HCT116 (cell line): Measurements from ENCODE around the gene LRRC46. TPM values are rescaled to one million over a fixed set of nuclear protein-coding genes. Genes with fewer than 3 reads are reported as not detected.

Experiments used
- ATAC-seq: fragments of 200-7000 bp; cut with Tn5 transposase; 2 replicates; pipeline ENCODE4 v1.9.1; 2020; ENCODE audit warnings: mild to moderate bottlenecking, moderate library complexity
- BruUV-seq: library from RNA; stranded (reverse); fragments of 400-500 nt; replicated peaks from 2 replicates; lab custom pipeline; 2021; lab: Mats Ljungman, UMichigan
- CTCF ChIA-PET: fragments of 300-600 bp; sonication (Branson Sonifier 250); formaldehyde crosslinking; loops from one replicate; lab custom pipeline; 2021; ENCODE audit warnings: antibody characterized with exemption; lab: Charles Lee
- POLR2A ChIA-PET: fragments of 300-600, 350-600 bp; sonication (Branson Sonifier 250); formaldehyde crosslinking; loops from one replicate; lab custom pipeline; 2021; ENCODE audit warnings: antibody characterized with exemption; lab: Charles Lee
- RAD21 ChIA-PET, 2 experiments: fragments of 300-600 bp; sonication (Branson Sonifier 250); formaldehyde crosslinking; loops; one replicate each; lab custom pipeline; 2023; ENCODE audit warnings: low total read pairs in 2 of 2; ENCODE audit not compliant: uncharacterized antibody in 2 of 2, unreplicated experiment in 2 of 2, low non-redundant PET in 1 of 2; lab: Charles Lee
- DNase-seq: peaks from one replicate; pipeline ENCODE4 v3.0.0-alpha.2; 2010; ENCODE audit warnings: low read depth, low spot score
- H2AFZ ChIP-seq: fragments of 200-600 bp; shearing (Covaris generic), sonication (generic); 2 replicates; pipeline ENCODE4 v1.6.1; 2017; ENCODE audit warnings: low read depth, mixed run types, mixed read lengths, antibody characterized with exemption, low read length; ENCODE audit not compliant: poor library complexity, severe bottlenecking
- H3K27ac ChIP-seq: 2 replicates; pipeline ENCODE4 v1.5.1; 2012; ENCODE audit warnings: low read depth, low read length
- H3K27me3 ChIP-seq: fragments of 200-600 bp; sonication (generic); 2 replicates; pipeline ENCODE4 v1.6.1; 2016; ENCODE audit warnings: mixed run types, low read length, mixed read lengths; ENCODE audit not compliant: insufficient read depth
- H3K36me3 ChIP-seq, 2 experiments: fragments of 200-500 bp in 1 of 2; fragments of 200-600 bp in 1 of 2; sonication (Bioruptor generic) in 1 of 2; sonication (generic) in 1 of 2; 2 replicates each; pipeline versions ENCODE4 v1.5.1 to v1.6.1; 2014 to 2016; ENCODE audit warnings: low read length in 2 of 2, inconsistent platforms in 1 of 2, mixed read lengths in 1 of 2, mixed run types in 1 of 2; ENCODE audit not compliant: insufficient read depth in 2 of 2, control insufficient read depth in 1 of 2
- H3K4me1 ChIP-seq, 2 experiments: fragments of 200-600 bp in 1 of 2; sonication (generic) in 1 of 2; 2 replicates each; pipeline versions ENCODE4 v1.5.1 to v1.6.1; 2012 to 2017; ENCODE audit warnings: low read length in 2 of 2, inconsistent platforms in 1 of 2, mild to moderate bottlenecking in 1 of 2, mixed read lengths in 1 of 2, mixed run types in 1 of 2, moderate library complexity in 1 of 2; ENCODE audit not compliant: insufficient read depth in 2 of 2, control insufficient read depth in 1 of 2
- H3K4me2 ChIP-seq: fragments of 200-600 bp; sonication (generic); 2 replicates; pipeline ENCODE4 v1.6.1; 2017; ENCODE audit warnings: mixed run types, low read length, mixed read lengths
- H3K4me3 ChIP-seq, 2 experiments: fragments of 200-600 bp in 1 of 2; sonication (generic) in 1 of 2; replicated peaks in 1 of 2; 2 replicates each; pipeline ENCODE4 v1.5.1; 2011 to 2016; ENCODE audit warnings: low read length in 2 of 2, control low read depth in 1 of 2, low read depth in 1 of 2, mild to moderate bottlenecking in 1 of 2, mixed read lengths in 1 of 2, mixed run types in 1 of 2
- H3K79me2 ChIP-seq: fragments of 200-600 bp; sonication (generic); 2 replicates; pipeline ENCODE4 v1.6.1; 2017; ENCODE audit warnings: mild to moderate bottlenecking, mixed run types, low read length, moderate library complexity, mixed read lengths; ENCODE audit not compliant: insufficient read depth
- H3K9ac ChIP-seq: fragments of 200-600 bp; sonication (generic); 2 replicates; pipeline ENCODE4 v1.6.1; 2016; ENCODE audit warnings: low read length, mixed read lengths
- H3K9me2 ChIP-seq: fragments of 200-600 bp; sonication (generic), shearing (Covaris generic); 2 replicates; pipeline ENCODE4 v1.6.1; 2017; ENCODE audit warnings: mixed run types, mild to moderate bottlenecking, moderate library complexity; ENCODE audit not compliant: insufficient read depth
- H3K9me3 ChIP-seq, 2 experiments: fragments of 200-500 bp in 1 of 2; fragments of 200-600 bp in 1 of 2; sonication (Bioruptor generic) in 1 of 2; sonication (generic) in 1 of 2; 2 replicates each; pipeline ENCODE4 v1.6.1; 2014 to 2017; ENCODE audit warnings: low read length in 2 of 2, mixed read lengths in 2 of 2, inconsistent platforms in 1 of 2, low read depth in 1 of 2, mild to moderate bottlenecking in 1 of 2, mixed run types in 1 of 2, moderate library complexity in 1 of 2; ENCODE audit not compliant: control insufficient read depth in 1 of 2, insufficient read depth in 1 of 2
- H4K20me1 ChIP-seq: fragments of 200-600 bp; sonication (generic), shearing (Covaris generic); 2 replicates; pipeline ENCODE4 v1.6.1; 2017; ENCODE audit warnings: mixed run types, mild to moderate bottlenecking, moderate library complexity; ENCODE audit not compliant: insufficient read depth
- CBX3 ChIP-seq: IDR thresholded peaks from 2 replicates; pipeline ENCODE4 v1.6.1; 2012; ENCODE audit warnings: low read depth
- ELF1 ChIP-seq: IDR thresholded peaks from 2 replicates; pipeline ENCODE4 v1.6.1; 2012; ENCODE audit warnings: low read depth, borderline replicate concordance
- EZH2 ChIP-seq: fragments of 200-600 bp; sonication (generic); IDR thresholded peaks from 2 replicates; pipeline ENCODE4 v1.6.1; 2017; ENCODE audit warnings: antibody characterized with exemption, mixed run types
- EZH2phosphoT487 ChIP-seq: fragments of 200-600 bp; IDR thresholded peaks from 2 replicates; pipeline ENCODE4 v1.6.1; 2018; ENCODE audit warnings: antibody characterized with exemption, borderline replicate concordance
- FOSL1 ChIP-seq: IDR thresholded peaks from 2 replicates; pipeline ENCODE4 v1.6.1; 2012; ENCODE audit warnings: low read depth
- JUND ChIP-seq: IDR thresholded peaks from 2 replicates; pipeline ENCODE4 v1.6.1; 2012
- POLR2A ChIP-seq: IDR thresholded peaks from 2 replicates; pipeline ENCODE4 v1.7.0; 2011; ENCODE audit warnings: borderline replicate concordance; ENCODE audit not compliant: insufficient read depth, insufficient read length; ENCODE audit errors: extremely low read depth
- RAD21 ChIP-seq: IDR thresholded peaks from 2 replicates; pipeline ENCODE4 v1.6.1; 2012; ENCODE audit warnings: low read depth, mild to moderate bottlenecking
- SIN3A ChIP-seq: IDR thresholded peaks from 2 replicates; pipeline ENCODE4 v1.6.1; 2012; ENCODE audit warnings: low read depth
- SP1 ChIP-seq: IDR thresholded peaks from 2 replicates; pipeline ENCODE4 v1.6.1; 2012; ENCODE audit warnings: low read depth
- SRF ChIP-seq: IDR thresholded peaks from 2 replicates; pipeline ENCODE4 v1.6.1; 2012; ENCODE audit warnings: low read depth
- TCF7L2 ChIP-seq: IDR thresholded peaks from 2 replicates; pipeline ENCODE4 v1.7.0; 2011; ENCODE audit warnings: borderline replicate concordance, inconsistent platforms; ENCODE audit not compliant: insufficient read depth, insufficient read length; ENCODE audit errors: extremely low read depth
- YY1 ChIP-seq: IDR thresholded peaks from 2 replicates; pipeline ENCODE4 v1.6.1; 2011; ENCODE audit warnings: low read length, low read depth, moderate library complexity, mild to moderate bottlenecking; ENCODE audit not compliant: insufficient replicate concordance; ENCODE audit errors: extremely low read depth
- ZBTB33 ChIP-seq: IDR thresholded peaks from 2 replicates; pipeline ENCODE4 v1.6.1; 2011; ENCODE audit warnings: mild to moderate bottlenecking, low read length, moderate library complexity; ENCODE audit not compliant: insufficient replicate concordance; ENCODE audit errors: extremely low read depth
- ZFX ChIP-seq: fragments of 450-650 bp; IDR thresholded peaks from 2 replicates; pipeline ENCODE4 v1.6.1; 2017
- ZNF274 ChIP-seq: fragments of 200-500 bp; sonication (Bioruptor generic); IDR thresholded peaks from 2 replicates; pipeline ENCODE4 v1.6.1; 2014; ENCODE audit warnings: mild to moderate bottlenecking, low read depth, low read length, inconsistent platforms
- intact Hi-C: fragments of 100-400 bp; cut with micrococcal nuclease; formaldehyde crosslinking; loops from 2 replicates; pipeline ENCODE4 v1.10.0; 2022
- total RNA-seq: library from RNA; stranded (reverse); gene quantifications from one replicate; pipeline ENCODE4 v1.2.1, GENCODE V29; 2021; ENCODE audit not compliant: unreplicated experiment
- TF ChIP-seq, protein P1 (sequence below): IDR thresholded peaks from 2 replicates; pipeline ENCODE4 v1.6.1; 2012

The LRRC46 gene
- total RNA-seq, 1 experiment from 2014 or later = 0.76 TPM

DNA sequence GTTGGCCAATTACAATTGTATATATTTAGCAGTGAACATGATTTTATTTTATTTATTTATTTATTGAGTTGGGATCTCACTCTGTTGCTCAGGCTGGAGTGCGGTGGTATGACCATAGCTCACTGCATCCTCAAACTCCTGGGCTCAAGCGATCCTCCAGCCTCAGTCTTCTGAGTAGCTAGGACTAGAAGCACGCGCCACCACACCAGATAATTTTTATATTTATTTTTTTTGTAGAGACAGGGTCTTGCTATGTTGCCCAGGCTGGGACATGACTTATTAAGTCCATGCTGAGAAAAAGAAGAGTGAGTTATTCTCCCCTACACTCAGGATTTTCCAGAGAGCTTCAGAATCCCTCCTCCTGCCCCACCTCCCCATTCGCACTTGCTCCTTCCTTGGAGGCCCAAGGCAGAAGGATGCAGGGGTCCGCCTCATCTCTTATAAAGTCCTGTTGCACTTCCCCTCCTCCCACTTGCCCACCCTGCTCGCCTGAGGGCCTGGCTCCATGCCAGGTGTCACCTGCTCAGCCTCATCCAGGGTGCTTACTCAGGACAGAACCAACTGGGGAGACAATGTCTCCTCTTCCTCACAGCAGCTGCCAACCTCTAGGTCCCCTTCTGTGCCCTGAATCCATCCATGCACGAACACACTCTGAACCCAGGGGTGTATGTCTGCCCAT, 48.4 kb downstream of the LRRC46 start:
- DNase-seq (no peak), ATAC-seq (no peak)
- no peak overlapping the region for H3K27ac ChIP-seq
- peaks cover 2 to 37% of the 10 kb centered on the region in 2 experiments for H3K4me1 ChIP-seq
- H3K79me2 ChIP-seq = no peaks in the 10 kb centered on the region
- intact Hi-C loops = no loop called here
- H3K4me2 ChIP-seq = no peak overlapping the region
- H3K4me3 ChIP-seq = no peak overlapping the region
- no TSS peak for BruUV-seq
- H2AFZ ChIP-seq = no peak overlapping the region
- no peaks in the 10 kb centered on the region for H3K36me3 ChIP-seq
- TF ChIP-seq TCF7L2 (no peak), SP1 (no peak), ZFX (no peak), SIN3A (no peak), RAD21 (no peak), EZH2 (no peak)
- no peaks in the 10 kb centered on the region for H3K9me2 ChIP-seq
- ChIA-PET CTCF (interaction anchor here (0.9 to 2.9 kb wide), 5 partner anchors 10 to 138 kb away, joined by 3 to 12 read pairs (median 7); partner anchors contain the start of gene SCRN2), POLR2A (no interaction called here), RAD21 (no interaction called here)
- no peaks in the 10 kb centered on the region for H4K20me1 ChIP-seq
- H3K9ac ChIP-seq = no peak overlapping the region
- H3K27me3 ChIP-seq = no peaks in the 10 kb centered on the region
- H3K9me3 ChIP-seq = no peaks in the 10 kb centered on the region

- ATAC-seq = no peak
- no peak overlapping the region for H2AFZ ChIP-seq
- TF ChIP-seq ZBTB33 (no peak), SRF (no peak), ZNF274 (no peak), YY1 (no peak), ELF1 (no peak), FOSL1 (no peak), SIN3A (no peak), CBX3 (no peak), POLR2A (no peak), EZH2 (no peak), SP1 (no peak), JUND (no peak), RAD21 (no peak), EZH2phosphoT487 (no peak)
- TF ChIP-seq, protein P1, sequence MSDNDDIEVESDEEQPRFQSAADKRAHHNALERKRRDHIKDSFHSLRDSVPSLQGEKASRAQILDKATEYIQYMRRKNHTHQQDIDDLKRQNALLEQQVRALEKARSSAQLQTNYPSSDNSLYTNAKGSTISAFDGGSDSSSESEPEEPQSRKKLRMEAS = no peak
- TF ChIP-seq, all 23 proteins: peak for 0
- POLR2A ChIA-PET = no interaction called here
- no peak overlapping the region for H3K9ac ChIP-seq
- H3K9me3 ChIP-seq = no peaks in the 10 kb centered on the region
- CTCF ChIA-PET = interaction anchor here (2.3 kb wide), 1 partner anchor 39 kb away, joined by 7 read pairs; no protein-coding TSS in a partner anchor
- H3K4me2 ChIP-seq = no peak overlapping the region; the same call in 1 of the 2 replicates
- H3K27me3 ChIP-seq = no peaks in the 10 kb centered on the region
- no peaks in the 10 kb centered on the region for H4K20me1 ChIP-seq
- no peak for DNase-seq
- H3K4me3 ChIP-seq = no peak overlapping the region
- no peaks in the 10 kb centered on the region for H3K36me3 ChIP-seq
- intact Hi-C loops = no loop called here
- no peaks in the 10 kb centered on the region for H3K79me2 ChIP-seq
- RAD21 ChIA-PET = no interaction called here
- H3K27ac ChIP-seq = no peak overlapping the region
- peaks cover 2 to 48% of the 10 kb centered on the region in 2 experiments for H3K4me1 ChIP-seq
- BruUV-seq = no TSS peak
- H3K9me2 ChIP-seq = no peaks in the 10 kb centered on the region
Observed at GRCh38 chr17:47882247-47882646, 50.8 kb downstream of the LRRC46 start.
